ENCODE data around the gene DPF3.

DPF3 gene

GRCh38 chr14:72904218-72904617 lies 10.3 kb upstream of the DPF3 start:
- DNase-seq: no peak

DNA sequence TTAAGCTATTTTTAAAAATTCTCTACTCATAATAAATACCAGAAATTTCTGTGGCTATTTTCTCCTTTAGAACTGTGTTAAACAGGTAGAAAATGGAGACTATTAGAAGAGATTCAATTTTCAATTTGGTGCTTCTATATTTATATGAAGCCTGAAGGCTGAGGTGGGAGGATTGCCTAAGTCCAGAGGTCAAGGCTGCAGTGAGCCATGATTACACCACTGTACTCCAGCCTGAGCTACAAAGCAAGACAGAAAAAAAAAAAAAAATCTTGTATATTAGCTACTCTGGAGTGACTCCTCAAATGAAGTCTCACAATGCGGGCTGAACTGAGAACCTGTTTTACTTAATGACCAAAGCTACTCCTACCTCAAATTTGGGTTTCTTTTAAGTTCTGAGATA lies 9.8 kb upstream of the DPF3 start:
- DNase-seq: no peak

GRCh38 chr14:72902801-72903530 lies 9.1 kb upstream of the DPF3 start:
- DNase-seq: no peak

GRCh38 chr14:72901361-72901760 lies 7.5 kb upstream of the DPF3 start:
- DNase-seq: no peak

- DNase-seq: no peak
Measured at GRCh38 chr14:72898448-72898847, 4.5 kb upstream of the DPF3 start.

DNA sequence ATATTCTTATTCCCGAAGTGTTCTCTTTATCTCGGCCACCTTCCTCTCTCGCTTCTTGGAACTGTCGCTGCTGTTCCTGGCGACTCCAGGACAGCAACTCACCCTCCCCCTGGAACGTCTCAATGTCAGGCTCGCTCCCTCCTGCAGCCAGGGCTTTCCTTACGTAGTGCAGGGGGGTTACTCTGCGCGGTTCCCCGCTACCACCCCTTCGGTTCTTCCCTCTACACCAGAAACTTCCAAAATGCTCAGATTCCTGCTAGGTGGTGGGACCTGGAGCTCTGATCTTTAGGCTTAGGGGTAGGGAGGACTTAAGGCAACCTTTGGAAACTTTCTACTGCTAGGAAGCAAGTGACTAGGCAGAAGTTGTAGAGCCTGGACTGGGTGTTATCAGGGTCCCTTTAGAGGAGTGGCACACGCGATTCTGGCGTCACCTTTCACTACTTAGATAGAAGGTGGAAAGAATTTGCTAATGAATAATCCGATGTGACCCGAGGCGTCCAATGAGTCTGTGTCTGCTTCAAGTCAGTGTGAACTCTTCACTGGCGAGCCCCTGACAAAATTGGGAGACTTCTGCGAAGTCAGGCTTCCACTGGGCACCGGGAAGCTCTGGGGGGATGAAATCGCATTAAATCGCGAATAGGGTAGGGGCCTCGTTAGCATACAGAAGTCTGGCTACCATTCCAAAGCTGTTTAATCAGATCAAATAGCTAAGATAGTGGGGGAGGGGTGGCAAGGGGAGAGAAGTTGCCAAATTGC lies 900 bp upstream of the DPF3 start:
- peak in 9 of 14 donors; percentile 14 to 69 (median 39) for DNase-seq

DNA sequence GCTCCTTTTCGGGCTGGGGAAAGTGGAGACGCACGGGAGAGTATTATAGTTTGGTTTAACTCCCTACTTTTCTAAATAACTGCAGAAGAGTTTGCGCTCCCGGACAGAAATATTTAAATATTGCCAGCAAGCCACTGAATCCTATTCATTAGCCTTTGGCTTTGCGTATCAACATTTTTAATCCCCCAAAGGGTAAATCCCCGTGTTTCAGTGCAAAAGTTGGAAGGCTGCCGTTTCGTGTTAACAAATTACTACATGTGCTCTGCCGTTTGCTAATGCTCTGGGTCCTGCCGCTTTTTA lies 372 bp upstream of the DPF3 start:
- DNase-seq: no peak

DNA sequence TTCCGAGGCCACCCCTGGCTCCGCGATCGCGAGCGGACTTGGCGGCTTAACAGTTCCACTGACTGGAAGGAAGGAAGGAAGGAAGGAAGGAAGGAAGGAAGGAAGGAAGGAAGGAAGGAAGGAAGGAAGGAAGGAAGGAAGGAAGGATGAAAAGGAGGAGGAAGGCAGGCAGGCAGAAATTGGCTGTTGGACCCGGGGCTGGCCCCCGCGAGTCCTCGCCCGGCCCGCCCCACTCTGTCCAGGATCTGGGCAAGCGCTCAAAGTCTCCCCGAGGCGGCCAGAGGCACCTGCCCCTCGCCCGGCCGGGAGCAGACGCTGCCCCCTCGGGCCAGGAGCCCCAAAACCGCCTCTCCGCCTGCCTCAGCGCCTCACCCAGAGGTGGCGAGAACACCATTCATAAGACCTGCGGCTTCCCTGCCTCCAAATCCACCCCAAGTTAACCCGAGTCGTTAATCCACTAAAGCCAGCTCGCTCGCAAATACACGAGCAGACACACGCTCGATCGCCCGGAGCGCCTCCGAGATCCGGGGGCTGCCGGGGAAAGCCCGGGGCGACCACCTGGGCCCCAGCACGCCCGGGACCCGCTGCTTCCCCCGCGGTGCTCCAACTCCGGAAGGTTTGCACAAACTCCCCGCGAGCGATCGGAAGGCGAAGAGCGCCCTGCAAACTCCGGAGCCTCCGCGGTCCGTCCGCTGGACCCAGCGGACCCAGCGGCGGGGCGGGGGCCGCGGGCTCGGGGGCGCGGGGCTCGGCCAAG lies 844 bp downstream of the DPF3 start:
- peak in 12 of 14 donors; percentile 15 to 72 (median 42) for DNase-seq

DNA sequence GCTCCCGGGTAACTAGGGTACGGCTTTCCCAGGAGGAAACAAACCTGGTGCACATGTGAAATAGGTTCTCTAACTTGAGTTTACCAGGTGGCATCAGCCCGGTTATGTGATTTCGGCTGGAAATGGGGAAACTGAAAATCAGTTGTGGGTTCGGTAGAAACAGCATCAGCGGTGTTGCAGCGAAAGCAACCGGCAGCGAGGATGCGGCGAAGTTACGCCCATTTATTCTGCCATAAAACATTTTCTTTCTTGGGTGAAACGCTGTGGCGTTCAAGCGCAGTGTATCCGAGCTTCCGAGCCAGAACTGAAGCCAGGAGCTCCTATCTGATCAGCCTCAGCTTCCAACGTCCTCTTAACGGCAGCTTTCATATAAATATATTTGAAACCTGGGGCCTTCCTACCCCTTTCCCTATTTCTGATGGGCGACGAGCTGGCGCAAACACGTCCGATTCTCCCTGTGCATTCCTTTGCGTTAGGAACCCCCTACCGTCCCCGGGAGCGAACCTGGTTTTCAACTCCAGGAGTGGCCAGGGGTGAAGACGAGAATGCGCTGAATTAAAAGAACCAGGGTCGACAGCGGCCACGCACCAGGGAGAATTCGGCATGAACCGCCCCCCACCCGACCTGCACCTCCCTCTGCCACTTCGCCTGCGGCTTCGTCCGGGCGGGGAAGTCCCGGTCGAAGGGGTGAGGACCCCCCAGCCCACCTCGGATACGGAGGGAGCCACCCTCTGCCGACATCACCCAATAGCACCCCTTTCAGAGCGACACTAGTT lies 1.6 kb downstream of the DPF3 start:
- peak in 7 of 14 donors; percentile 16 to 61 (median 27) for DNase-seq

DNA sequence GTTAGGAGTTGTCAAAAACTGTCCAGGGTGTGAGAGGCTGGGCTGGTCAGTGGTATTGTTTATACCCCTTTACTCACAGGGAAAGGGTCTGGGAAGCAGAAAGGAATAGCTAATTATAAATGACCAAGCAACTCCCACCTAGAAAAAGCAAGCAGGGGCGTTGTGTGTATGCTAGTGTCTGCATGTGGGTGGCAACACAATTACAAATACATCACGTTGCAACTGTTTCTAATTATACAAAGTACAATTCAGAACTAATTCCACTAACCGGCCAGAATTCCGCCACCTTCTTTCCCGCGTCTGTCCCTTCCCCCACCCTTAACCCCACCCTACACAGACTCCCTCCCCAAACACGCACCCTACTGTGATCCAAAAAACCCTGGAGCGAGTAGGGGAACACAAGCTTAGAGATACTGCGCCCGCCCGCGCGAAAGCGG lies 2.2 kb downstream of the DPF3 start:
- DNase-seq: no peak

GRCh38 chr14:72889366-72889765 lies 4.5 kb downstream of the DPF3 start:
- DNase-seq: no peak

DNA sequence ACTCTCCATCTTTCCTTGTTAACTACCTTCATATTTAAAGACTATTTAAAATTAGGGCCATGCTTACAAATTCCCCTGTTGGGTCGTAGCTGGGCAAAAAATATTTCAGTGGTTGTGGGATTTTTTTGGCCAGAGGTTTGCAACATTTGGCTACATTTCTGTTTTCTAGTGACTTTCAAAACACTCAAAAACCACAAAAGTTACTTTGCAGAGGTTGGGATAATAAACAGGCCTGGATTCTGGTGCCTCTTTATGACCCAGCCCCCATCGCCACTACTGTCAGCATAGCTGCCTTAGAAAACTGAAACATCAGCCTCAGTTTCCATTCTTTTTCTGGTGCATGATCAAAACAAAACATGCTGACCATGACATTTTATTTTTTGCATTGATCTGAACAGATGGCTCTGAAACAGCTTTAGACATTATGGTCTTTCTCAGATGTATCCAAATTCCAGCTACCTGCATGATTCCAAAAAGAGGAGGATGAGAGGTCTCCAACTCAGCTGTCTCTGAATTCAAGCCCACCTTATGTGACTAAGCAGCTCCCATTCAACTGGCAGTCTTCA lies 5.2 kb downstream of the DPF3 start:
- no peak for DNase-seq

DNA sequence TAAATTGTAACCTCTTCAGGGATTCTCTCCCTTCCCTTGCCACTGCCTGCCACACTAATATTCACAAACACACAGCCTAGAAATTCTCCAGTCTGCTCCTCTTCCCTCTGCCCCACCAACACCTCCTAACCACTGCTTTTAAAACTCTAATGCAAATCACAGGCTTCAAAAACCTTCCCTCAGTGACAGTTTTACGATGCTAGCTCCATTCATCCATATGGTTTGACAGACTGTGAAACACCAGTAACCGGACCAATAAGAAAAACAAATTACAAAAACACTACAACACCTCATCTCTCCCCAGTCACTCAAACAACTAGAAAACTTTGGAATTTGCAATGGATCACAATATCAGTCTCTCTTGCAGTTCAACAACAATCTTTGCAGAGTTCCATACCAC lies 5.7 kb downstream of the DPF3 start:
- no peak for DNase-seq

DNA sequence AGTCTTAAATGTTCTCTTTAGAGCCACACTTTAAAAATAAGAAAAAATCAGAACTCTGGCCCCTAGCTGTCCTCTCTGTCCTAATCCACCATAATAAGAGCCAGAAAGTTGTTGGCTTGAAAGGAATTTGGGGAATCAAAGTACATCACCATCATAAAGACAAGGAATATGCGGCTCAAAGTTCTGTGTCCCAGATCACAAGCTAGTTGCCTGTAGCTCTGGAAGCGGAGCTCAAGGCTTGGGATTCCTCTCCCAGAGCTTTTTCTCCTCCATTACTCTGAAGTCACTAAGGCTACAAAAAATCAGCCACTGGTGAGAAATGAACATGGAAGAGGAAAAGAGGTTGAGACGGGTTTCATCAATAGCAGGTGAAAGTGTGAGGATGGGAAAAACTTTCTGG lies 6.4 kb downstream of the DPF3 start:
- DNase-seq: no peak

DNA sequence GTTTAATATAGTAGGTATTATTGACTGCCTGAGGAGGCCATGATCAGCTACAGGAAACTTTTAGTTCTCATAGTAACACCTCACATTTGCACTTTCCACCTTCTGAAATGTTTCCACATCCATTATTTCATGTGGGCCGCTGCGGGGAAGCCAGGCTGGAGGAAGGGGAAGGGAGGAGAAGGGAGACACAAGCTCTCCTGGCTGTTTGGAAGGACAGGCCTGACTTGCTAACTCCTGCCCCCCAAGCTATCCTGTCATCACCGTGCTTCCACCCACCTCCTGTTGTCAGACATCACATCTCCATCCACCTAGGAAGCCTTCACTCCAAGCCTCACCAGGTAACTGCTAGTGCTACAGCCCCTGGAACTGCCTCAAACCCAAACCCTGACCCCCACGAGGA lies 9.5 kb downstream of the DPF3 start:
- no peak for DNase-seq

DNA sequence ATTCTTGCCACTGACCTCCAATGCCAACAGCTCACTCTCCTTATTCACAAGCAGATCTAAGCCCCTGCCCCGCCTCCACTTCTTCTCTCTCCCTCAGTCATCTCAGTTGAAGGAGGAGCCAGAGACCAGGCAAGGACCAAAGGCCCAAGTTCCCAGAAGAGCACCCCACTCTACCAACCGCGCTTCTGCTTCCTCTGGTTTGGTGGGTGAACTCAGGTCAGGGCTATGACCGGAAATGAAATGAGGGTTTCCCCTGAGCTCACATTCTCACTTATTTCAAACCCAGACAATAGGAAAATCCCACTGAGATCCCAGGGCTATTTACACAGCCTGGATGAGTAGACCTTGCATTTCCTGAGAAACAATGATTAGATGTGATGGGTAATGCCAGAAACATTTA lies 9.9 kb downstream of the DPF3 start:
- DNase-seq: peak in 1 of 14 donors; percentile 11

GRCh38 chr14:72883109-72883508 lies 10.8 kb downstream of the DPF3 start:
- no peak for DNase-seq

GRCh38 chr14:72882463-72882862 lies 11.4 kb downstream of the DPF3 start:
- no peak for DNase-seq

- DNase-seq: no peak
Measured at GRCh38 chr14:72882047-72882446, 11.9 kb downstream of the DPF3 start.

DNA sequence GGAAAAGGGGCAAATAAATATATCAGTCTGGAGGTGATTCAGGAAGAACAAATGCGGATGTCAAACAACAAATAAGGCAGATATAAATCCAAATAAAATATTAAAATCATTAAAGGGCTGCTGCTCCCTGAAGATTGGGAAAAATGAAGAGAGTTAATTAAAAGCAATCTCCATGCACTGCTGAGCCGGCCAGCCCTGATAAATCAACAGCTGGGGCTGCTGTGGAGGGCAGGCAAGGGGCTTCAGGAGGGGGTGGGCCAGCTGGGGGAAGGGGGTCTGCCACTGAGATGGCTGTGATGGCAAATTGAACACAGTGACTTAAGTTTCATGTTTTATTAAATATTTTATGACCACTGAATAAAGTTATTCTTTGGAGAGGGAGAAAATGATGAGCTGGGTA lies 12.4 kb downstream of the DPF3 start:
- no peak for DNase-seq

DNA sequence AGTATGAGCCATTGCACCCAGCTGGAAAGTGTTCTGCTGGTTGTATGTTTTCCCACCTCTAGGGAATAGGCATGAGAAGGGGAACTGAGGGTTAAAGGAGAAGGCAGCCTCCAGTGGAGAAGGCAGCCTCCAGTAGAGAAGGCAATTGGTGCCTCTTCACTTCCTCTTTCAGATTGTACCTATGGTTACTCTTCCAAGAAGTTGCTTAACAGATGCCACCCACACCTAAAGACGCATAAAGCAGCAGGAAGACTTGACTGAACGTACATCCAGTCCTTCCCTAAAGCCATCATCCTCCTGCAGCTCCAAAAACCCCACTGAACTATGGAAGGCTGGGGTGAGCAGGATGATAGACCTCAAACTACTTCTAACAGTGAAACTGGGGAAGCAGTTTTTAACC lies 13.1 kb downstream of the DPF3 start:
- no peak for DNase-seq

DNA sequence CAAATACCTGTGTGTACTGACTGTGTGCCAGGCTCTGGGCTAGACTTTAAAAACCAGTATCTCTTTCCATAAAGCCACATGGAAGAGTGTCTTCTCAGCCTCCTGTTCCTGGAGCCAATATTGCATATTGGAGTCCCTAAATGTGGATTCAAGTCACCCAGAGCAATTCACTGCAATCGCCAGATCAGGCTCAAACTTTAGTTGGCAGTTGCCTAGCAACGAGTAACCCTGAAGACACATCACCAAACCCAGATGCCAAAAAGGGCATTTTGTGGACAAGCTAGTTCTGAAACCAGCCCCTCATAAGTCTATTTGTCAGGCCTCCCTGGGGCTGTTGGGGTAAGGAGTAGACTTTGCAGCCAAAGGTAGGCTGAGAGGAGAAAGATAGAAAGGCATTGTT lies 13.7 kb downstream of the DPF3 start:
- no peak for DNase-seq

Data from C1 segment of cervical spinal cord (tissue), 14 donors.